HepG2 (cell line): ENCODE measurements around the gene ACSL5. TPM values are rescaled to one million over a fixed set of nuclear protein-coding genes. Genes with fewer than 3 reads are reported as not detected.

Experiments
- ARNTL ChIP-seq: sonication (generic); formaldehyde crosslinking; IDR thresholded peaks from 2 replicates; pipeline ENCODE4 v1.4.0; 2020; ENCODE audit warnings: mild to moderate bottlenecking, missing genetic modification reagents
- BRD4 ChIP-seq: sonication (generic); formaldehyde crosslinking; IDR thresholded peaks from 2 replicates; pipeline ENCODE4 v1.4.0; 2020; ENCODE audit warnings: missing genetic modification reagents
- HHEX ChIP-seq: IDR thresholded peaks from 2 replicates; pipeline ENCODE4 v1.6.1; 2016; ENCODE audit warnings: control low read depth
- HINFP ChIP-seq: sonication (generic); formaldehyde crosslinking; IDR thresholded peaks from 2 replicates; pipeline ENCODE4 v1.4.0; 2020; ENCODE audit warnings: low read depth, mild to moderate bottlenecking, missing genetic modification reagents
- HNF4A ChIP-seq: sonication (generic); formaldehyde crosslinking; IDR thresholded peaks from 2 replicates; pipeline ENCODE4 v1.4.0; 2020; ENCODE audit warnings: missing genetic modification reagents
- HOXA3 ChIP-seq: sonication (generic); formaldehyde crosslinking; IDR thresholded peaks from 2 replicates; pipeline ENCODE4 v1.5.0; 2020; ENCODE audit warnings: missing genetic modification reagents
- NAIF1 ChIP-seq: sonication (generic); formaldehyde crosslinking; IDR thresholded peaks from 2 replicates; pipeline ENCODE4 v1.5.0; 2020; ENCODE audit warnings: mild to moderate bottlenecking, missing genetic modification reagents, borderline replicate concordance
- TEAD3 ChIP-seq: optimal IDR thresholded peaks from 2 replicates; pipeline ENCODE3; 2016; ENCODE audit warnings: borderline replicate concordance
- ZBTB43 ChIP-seq: sonication (generic); formaldehyde crosslinking; conservative IDR thresholded peaks from 2 replicates; pipeline ENCODE4 v1.4.0; 2020; ENCODE audit warnings: missing genetic modification reagents
- ZNF260 ChIP-seq: sonication (generic); formaldehyde crosslinking; IDR thresholded peaks from 2 replicates; pipeline ENCODE4 v1.4.0; 2020; ENCODE audit warnings: missing genetic modification reagents, low read depth, mild to moderate bottlenecking, borderline replicate concordance
- ZNF263 ChIP-seq: sonication (generic); formaldehyde crosslinking; IDR thresholded peaks from 2 replicates; pipeline ENCODE4 v1.4.0; 2020; ENCODE audit warnings: missing genetic modification reagents
- ZNF274 ChIP-seq: sonication (generic); formaldehyde crosslinking; IDR thresholded peaks from 2 replicates; pipeline ENCODE4 v1.5.1; 2020; ENCODE audit warnings: mild to moderate bottlenecking, missing genetic modification reagents
- ZNF280B ChIP-seq: sonication (generic); formaldehyde crosslinking; IDR thresholded peaks from 2 replicates; pipeline ENCODE4 v1.5.0; 2020; ENCODE audit warnings: missing genetic modification reagents, mild to moderate bottlenecking, borderline replicate concordance
- ZNF354B ChIP-seq: sonication (generic); formaldehyde crosslinking; IDR thresholded peaks from 2 replicates; pipeline ENCODE4 v1.8.0; 2022; ENCODE audit warnings: mild to moderate bottlenecking, missing genetic modification reagents
- ZNF362 ChIP-seq: sonication (generic); formaldehyde crosslinking; IDR thresholded peaks from 2 replicates; pipeline ENCODE4 v1.4.0; 2020; ENCODE audit warnings: missing genetic modification reagents, mild to moderate bottlenecking, borderline replicate concordance
- ZNF407 ChIP-seq: sonication (generic); formaldehyde crosslinking; IDR thresholded peaks from one replicate; pipeline ENCODE4 v1.5.1; 2020; ENCODE audit warnings: mild to moderate bottlenecking, missing genetic modification reagents; ENCODE audit errors: not compliant biosample characterization
- ZNF556 ChIP-seq: sonication (generic); formaldehyde crosslinking; IDR thresholded peaks from 2 replicates; pipeline ENCODE4 v1.4.0; 2020; ENCODE audit warnings: mild to moderate bottlenecking, missing genetic modification reagents, borderline replicate concordance
- polyA plus RNA-seq, 8 experiments: library from polyadenylated mRNA; depleted of rRNA in 3 of 8; stranded (reverse) in 7 of 8; unstranded in 1 of 8; fragments of >200 nt; fragmentation: Illumina TruSeq in 4 of 8; extraction: Trizol in 4 of 8; gene quantifications; 2 replicates each; pipeline versions ENCODE4 v1.2.1 to v1.2.3, GENCODE V29; 2011 to 2016; ENCODE audit warnings: low read depth in 4 of 8, missing spikeins in 1 of 8, mixed read lengths in 1 of 8; ENCODE audit not compliant: insufficient read depth in 1 of 8
- total RNA-seq, 5 experiments: library from RNA; depleted of rRNA; stranded (reverse); fragments of >200 nt; fragmentation: Illumina TruSeq; extraction: Trizol; gene quantifications; 2 replicates each; pipeline ENCODE4 v1.2.3, GENCODE V29; 2016; ENCODE audit warnings: low read depth in 1 of 5

ACSL5 gene
- total and polyA plus RNA-seq, 2 of the 13 experiments (the other 11 are each of a cell fraction or from before 2014, with no cell fraction given) = 56.4 to 82.5 TPM

GRCh38 chr10:112394475-112394875 lies 20.6 kb downstream of the ACSL5 start (continued):
- TF ChIP-seq ZNF407 (CRISPR knock-in tag) = no peak
- TF ChIP-seq ZBTB43 (CRISPR knock-in tag) = peak; percentile 100
- TF ChIP-seq ZNF354B (CRISPR knock-in tag) = no peak
- no peak for TF ChIP-seq ZNF280B (CRISPR knock-in tag)
- TF ChIP-seq ZNF556 (CRISPR knock-in tag) = no peak
- TF ChIP-seq HOXA3 (CRISPR knock-in tag) = peak; percentile 75
- no peak for TF ChIP-seq ZNF260 (CRISPR knock-in tag)
- TF ChIP-seq ZNF362 (CRISPR knock-in tag) = peak; percentile 72; the same call in 1 of the 2 replicates
- 0 out of 2 replicates have a peak, but pooled peaks have one; percentile 40 for TF ChIP-seq HINFP (CRISPR knock-in tag)
- TF ChIP-seq HHEX (CRISPR knock-in tag) = peak; percentile 88
- no peak for TF ChIP-seq NAIF1 (CRISPR knock-in tag)
- no peak for TF ChIP-seq ZNF274
- peak; percentile 90 for TF ChIP-seq TEAD3 (CRISPR knock-in tag)
- TF ChIP-seq ARNTL (CRISPR knock-in tag) = peak; percentile 72; the same call in 1 of the 2 replicates
- peak; percentile 84 for TF ChIP-seq HNF4A (CRISPR knock-in tag)
- TF ChIP-seq BRD4 (CRISPR knock-in tag) = no peak
- TF ChIP-seq ZNF263 = peak; percentile 31; the same call in 1 of the 2 replicates
